Suprapubic skin (tissue), 4 donors: ENCODE measurements around the gene CTH. TPM values are rescaled to one million over a fixed set of nuclear protein-coding genes. Genes with fewer than 3 reads are reported as not detected.
"Not testable (repeated sequence)": the region's sequence is repeated elsewhere in the genome, so short reads cannot be mapped to it uniquely, and the experiment has no call there.

Source experiments
- DNase-seq, 2 donors: peaks; one replicate each; pipeline ENCODE4 v3.0.0-alpha.2; 2019; ENCODE audit warnings: low spot score in 2 of 2
- H3K27ac ChIP-seq: fragments of 200-600 bp; sonication (generic); one replicate; pipeline ENCODE4 v1.5.1; 2019
- H3K27me3 ChIP-seq: fragments of 200-600 bp; sonication (generic); one replicate; pipeline ENCODE4 v1.5.1; 2019
- H3K36me3 ChIP-seq: fragments of 200-600 bp; sonication (generic); one replicate; pipeline ENCODE4 v1.5.1; 2019
- H3K4me1 ChIP-seq: fragments of 200-600 bp; sonication (generic); one replicate; pipeline ENCODE4 v1.5.1; 2019
- H3K4me3 ChIP-seq: fragments of 200-600 bp; sonication (generic); one replicate; pipeline ENCODE4 v1.5.1; 2019; ENCODE audit warnings: mild to moderate bottlenecking
- H3K9me3 ChIP-seq: fragments of 200-600 bp; sonication (generic); one replicate; pipeline ENCODE4 v1.5.1; 2019
- CTCF ChIP-seq, 2 donors: fragments of 200-600 bp in 1 of 2; fragments of 450-650 bp in 1 of 2; sonication (generic) in 1 of 2; IDR thresholded peaks; one replicate each; pipeline ENCODE4 v1.5.1; 2016 to 2019; ENCODE audit warnings: antibody characterized with exemption in 2 of 2, mild to moderate bottlenecking in 1 of 2, moderate library complexity in 1 of 2
- EP300 ChIP-seq: sonication (generic); formaldehyde crosslinking; IDR thresholded peaks from one replicate; pipeline ENCODE4 v1.6.1; 2017; ENCODE audit warnings: antibody characterized with exemption
- POLR2A ChIP-seq, 2 donors: fragments of 450-650 bp; IDR thresholded peaks; one replicate each; pipeline ENCODE4 v1.6.1; 2017; ENCODE audit warnings: antibody characterized with exemption in 2 of 2, mild to moderate bottlenecking in 2 of 2, moderate library complexity in 2 of 2
- POLR2AphosphoS5 ChIP-seq, 3 donors: sonication (generic); formaldehyde crosslinking; IDR thresholded peaks; one replicate each; pipeline ENCODE4 v1.6.1; 2017; ENCODE audit warnings: antibody characterized with exemption in 3 of 3
- WGBS: methylation state at CpG from one replicate; pipeline ENCODE4 v1.1.5; 2018; 5-methylcytosine and 5-hydroxymethylcytosine counted together
- total RNA-seq, 4 donors: library from RNA; depleted of rRNA; stranded (reverse); fragments of >200 nt; gene quantifications; one replicate each; pipeline ENCODE4 v1.1.0, GENCODE V29; 2016

Gene CTH
- 1 to 10 TPM in 3 of 4 donors, under 1 TPM in 1; 0.89 to 3.9 (median 2.2) TPM for total RNA-seq

- DNase-seq = peak; percentile 98
- H3K4me1 ChIP-seq = peaks cover 16% of the 10 kb centered on the region
- H3K4me3 ChIP-seq = peak within 1 kb of the TSS; percentile 71
- H3K27ac ChIP-seq = peak within 1 kb of the TSS; percentile 92
- peak; percentile 20 to 60 (median 45) for TF ChIP-seq POLR2AphosphoS5 (IDR thresholded peaks at IDR 0.05)
- TF ChIP-seq CTCF (IDR thresholded peaks at IDR 0.05) = no peak
- peak in 1 of 2 donors; percentile 82 for TF ChIP-seq POLR2A (IDR thresholded peaks at IDR 0.05)
- peak; percentile 10 for TF ChIP-seq EP300
- no peaks in the 10 kb centered on the region for H3K27me3 ChIP-seq
- no peaks in the 10 kb centered on the region for H3K9me3 ChIP-seq
- no peaks in the 10 kb centered on the region for H3K36me3 ChIP-seq
- under 1% methylated on average over 48 of the region's 48 CpGs for WGBS
These were observed at the start of gene CTH for GRCh38 chr1:70410604-70411359. Gene CTH, plus strand, starts transcription at chr1:70411268. Its CDS starts 148 bp downstream, at chr1:70411416.

DNA sequence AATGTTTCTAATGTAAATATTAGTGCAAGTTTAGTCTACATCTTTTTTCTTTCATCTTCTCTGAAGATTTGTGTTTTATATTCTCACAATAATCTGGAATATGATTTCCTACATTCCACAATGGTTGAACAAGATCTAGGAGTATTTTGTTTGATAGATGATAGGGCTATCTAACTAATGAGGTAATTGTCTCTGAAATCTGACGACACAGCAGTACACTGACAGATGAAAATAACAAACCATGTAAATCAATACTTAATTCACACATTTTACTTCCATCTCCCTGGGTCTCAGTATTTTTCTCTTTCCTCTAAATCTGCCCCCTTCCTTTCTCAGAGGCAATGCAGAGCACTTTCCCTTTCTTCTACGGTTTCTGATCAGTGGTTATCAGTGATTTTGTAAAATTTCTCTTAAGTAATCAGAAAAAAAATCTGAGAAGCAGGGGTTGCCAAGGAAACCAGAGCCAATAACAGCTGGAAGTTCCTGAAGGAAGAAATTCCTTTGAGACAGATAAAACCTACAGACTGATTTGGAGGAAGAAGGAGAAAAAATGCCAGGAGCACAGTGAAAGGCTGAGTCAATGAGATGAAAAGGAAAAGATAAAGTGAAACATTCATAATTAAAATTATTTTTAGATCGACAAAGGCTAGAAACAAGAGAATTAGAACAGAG is 49.2 kb upstream of the CTH start:
- Histone ChIP-seq H3K36me3 (no peaks in the 10 kb centered on the region), H3K4me3 (no peak overlapping the region), H3K4me1 (no peaks in the 10 kb centered on the region), H3K9me3 (no peaks in the 10 kb centered on the region), H3K27ac (no peak overlapping the region), H3K27me3 (no peaks in the 10 kb centered on the region)
- no peak for DNase-seq
- WGBS = 41% methylated on average over 3 of the region's 3 CpGs
- no peak for TF ChIP-seq CTCF (IDR thresholded peaks at IDR 0.05)
- TF ChIP-seq POLR2AphosphoS5 (IDR thresholded peaks at IDR 0.05) = no peak

DNA sequence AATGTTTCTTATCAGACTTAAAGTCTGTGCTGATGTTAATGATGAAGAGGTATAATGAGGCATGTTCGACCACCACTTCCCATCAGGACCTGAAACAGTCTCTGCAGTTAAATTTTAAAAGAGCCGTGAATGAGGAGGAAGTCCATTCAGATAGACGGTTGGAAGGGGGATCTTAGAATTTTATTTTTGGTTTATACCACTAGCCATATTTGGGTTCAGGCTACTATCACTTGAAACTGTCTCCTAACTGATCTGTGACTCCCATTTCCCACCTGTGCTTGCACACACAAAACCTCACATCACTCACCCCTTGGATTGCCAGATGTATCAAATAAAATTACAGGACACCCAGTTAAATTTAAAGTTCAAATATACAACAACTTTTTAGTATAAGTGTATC is 46.6 kb upstream of the CTH start:
- DNase-seq = no peak
- WGBS = 88% methylated on average over 3 of the region's 3 CpGs
- Histone ChIP-seq H3K27ac (no peak overlapping the region), H3K4me3 (no peak overlapping the region), H3K27me3 (no peaks in the 10 kb centered on the region), H3K36me3 (no peaks in the 10 kb centered on the region), H3K9me3 (no peaks in the 10 kb centered on the region), H3K4me1 (no peaks in the 10 kb centered on the region)
- TF ChIP-seq CTCF (IDR thresholded peaks at IDR 0.05) (no peak), EP300 (no peak), POLR2A (IDR thresholded peaks at IDR 0.05) (no peak), POLR2AphosphoS5 (IDR thresholded peaks at IDR 0.05) (no peak)

- WGBS = 94% methylated on average over 4 of the region's 4 CpGs
- not testable (repeated sequence) for H3K36me3 ChIP-seq, H3K4me1 ChIP-seq, H3K27ac ChIP-seq, DNase-seq, H3K9me3 ChIP-seq, H3K27me3 ChIP-seq, H3K4me3 ChIP-seq
These were observed 44.6 kb upstream of the CTH start for GRCh38 chr1:70366425-70366952.

DNA sequence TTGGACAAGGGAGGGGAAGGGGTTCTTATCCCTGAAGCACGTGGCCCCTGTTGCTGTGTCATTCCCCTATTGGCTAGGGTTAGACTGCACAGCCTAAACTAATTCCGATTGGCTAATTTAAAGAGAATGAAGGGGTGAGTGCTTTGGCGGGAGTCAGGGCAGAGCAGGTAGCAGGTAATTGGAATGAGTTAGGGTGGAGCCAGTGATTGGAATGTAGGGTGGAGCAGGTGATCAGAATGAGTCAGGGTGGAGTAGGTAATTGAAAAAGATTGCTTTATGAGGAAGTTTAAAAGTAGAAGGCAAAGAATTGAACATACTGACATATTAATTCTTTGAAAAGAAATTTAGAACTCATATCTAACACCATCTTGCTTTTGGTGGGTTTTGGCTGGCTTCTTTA is 44.1 kb upstream of the CTH start:
- not testable (repeated sequence) for H3K27ac ChIP-seq

GRCh38 chr1:70367397-70367796 is 43.7 kb upstream of the CTH start:
- H3K4me3 ChIP-seq, H3K27ac ChIP-seq, H3K4me1 ChIP-seq, DNase-seq, H3K9me3 ChIP-seq, H3K36me3 ChIP-seq, H3K27me3 ChIP-seq: not testable (repeated sequence)
- WGBS = 82% methylated on average over 5 of the region's 5 CpGs

More for the DNA sequence above, 44.1 kb upstream of the CTH start:
- H3K27me3 ChIP-seq, H3K36me3 ChIP-seq, DNase-seq, H3K9me3 ChIP-seq, H3K4me3 ChIP-seq, H3K4me1 ChIP-seq: not testable (repeated sequence)
- 46% methylated on average over 3 of the region's 3 CpGs for WGBS

DNA sequence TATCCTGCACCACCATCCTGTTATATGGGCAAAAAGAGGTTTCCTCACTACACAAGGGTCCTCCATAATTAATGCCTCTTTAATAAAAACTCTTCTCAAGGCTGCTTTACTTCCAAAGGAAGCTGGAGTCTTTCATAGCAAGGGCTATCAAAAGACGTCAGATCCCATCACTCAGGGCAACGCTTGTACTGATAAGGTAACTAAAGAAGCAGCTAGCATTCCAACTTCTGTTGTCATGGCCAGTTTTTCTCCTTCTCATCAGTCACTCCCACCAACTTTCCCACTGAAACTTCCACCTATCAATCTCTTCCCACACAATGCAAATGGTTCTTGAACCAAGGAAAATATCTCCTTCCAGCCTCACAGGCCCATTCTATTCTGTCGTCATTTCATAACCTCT is 39.5 kb upstream of the CTH start:
- WGBS = 89% methylated on average over 3 of the region's 3 CpGs
- not testable (repeated sequence) for DNase-seq, H3K4me1 ChIP-seq, H3K4me3 ChIP-seq, H3K27ac ChIP-seq, H3K36me3 ChIP-seq, H3K9me3 ChIP-seq, H3K27me3 ChIP-seq
